NK-92 (cell line): ENCODE measurements around the gene RSPRY1.
"Not testable (repeated sequence)": the region's sequence is repeated elsewhere in the genome, so short reads cannot be mapped to it uniquely, and the experiment has no call there.

Source experiments
- DNase-seq: peaks from one replicate; lab custom pipeline; 2025; ENCODE audit not compliant: unreplicated experiment; lab: John Stamatoyannopoulos, UW

The RSPRY1 gene

GRCh38 chr16:57252148-57252721 lies 66.1 kb downstream of the RSPRY1 start:
- DNase-seq, result no peak

GRCh38 chr16:57253466-57253865 lies 67.3 kb downstream of the RSPRY1 start:
- no peak for DNase-seq

GRCh38 chr16:57255686-57256415 lies 69.7 kb downstream of the RSPRY1 start:
- no peak for DNase-seq

DNA sequence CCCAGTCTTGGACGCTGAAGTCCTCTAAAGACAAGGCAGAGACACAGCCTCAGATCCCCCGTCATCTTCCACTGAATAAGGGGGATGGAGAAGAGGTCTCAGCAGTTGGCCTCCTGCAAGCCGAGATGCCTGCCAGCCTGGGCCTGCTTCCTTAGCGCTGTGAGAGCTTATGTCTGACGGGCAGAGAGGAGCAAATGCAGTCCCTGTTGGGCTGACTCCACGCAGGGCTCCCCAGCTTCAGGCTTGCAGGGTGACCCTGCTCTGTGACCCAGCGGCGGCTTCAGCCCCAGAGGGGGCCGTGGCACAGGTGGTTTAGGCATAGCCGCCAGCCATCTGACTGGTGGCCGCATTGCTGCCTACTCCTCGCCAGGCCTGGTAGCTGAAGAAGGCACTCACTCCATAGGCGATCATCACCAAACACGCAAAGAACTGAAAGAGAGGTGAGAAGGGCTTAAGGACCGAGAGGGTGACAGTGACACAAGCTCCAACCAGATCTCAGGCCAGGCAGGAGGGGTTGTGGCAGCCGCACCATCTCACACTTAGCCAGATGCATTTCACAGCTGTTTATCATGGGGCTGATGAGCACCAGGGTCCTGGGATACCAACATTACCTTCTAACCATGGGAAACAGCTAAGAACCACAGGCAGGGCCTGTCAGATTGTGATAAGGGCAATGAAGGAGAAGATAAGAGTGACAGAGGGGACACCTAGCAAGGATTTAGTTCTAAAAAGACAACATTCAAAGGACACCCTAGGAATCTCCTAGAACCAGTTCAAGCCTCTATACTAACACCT lies 70.7 kb downstream of the RSPRY1 start:
- no peak for DNase-seq

DNA sequence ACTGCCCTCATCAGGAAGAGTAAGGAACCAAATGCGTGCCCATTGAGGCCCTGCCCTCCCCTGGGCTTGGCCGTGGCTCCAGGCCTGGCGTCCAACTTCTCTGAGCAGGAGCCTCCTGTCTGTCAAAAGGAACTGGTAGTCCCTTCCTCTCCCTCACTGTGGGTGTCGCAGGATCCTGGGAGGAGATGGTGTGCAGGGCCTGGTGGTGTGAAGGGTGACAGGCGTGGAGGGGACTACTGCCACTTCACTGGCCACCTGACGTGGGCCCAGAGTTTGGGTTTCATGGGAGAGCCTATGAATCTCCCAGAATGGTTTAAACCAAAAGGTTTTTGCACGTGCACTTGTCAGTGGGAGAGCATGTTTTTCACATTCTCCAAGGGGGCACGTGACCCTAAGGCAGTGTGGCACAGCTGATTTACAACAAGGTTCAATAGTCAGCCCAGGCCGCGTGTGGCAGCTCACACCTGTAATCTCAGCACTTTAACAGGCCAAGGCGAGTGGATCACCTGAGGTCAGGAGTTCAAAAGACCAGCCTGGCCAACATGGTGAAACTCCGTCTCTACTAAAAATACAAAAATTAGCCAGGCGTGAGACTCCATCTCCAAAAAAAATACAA lies 71.4 kb downstream of the RSPRY1 start:
- no peak for DNase-seq

- no peak for DNase-seq
These were observed 72.2 kb downstream of the RSPRY1 start for GRCh38 chr16:57258226-57258909.

GRCh38 chr16:57258910-57259475 lies 72.9 kb downstream of the RSPRY1 start:
- DNase-seq, result no peak

DNA sequence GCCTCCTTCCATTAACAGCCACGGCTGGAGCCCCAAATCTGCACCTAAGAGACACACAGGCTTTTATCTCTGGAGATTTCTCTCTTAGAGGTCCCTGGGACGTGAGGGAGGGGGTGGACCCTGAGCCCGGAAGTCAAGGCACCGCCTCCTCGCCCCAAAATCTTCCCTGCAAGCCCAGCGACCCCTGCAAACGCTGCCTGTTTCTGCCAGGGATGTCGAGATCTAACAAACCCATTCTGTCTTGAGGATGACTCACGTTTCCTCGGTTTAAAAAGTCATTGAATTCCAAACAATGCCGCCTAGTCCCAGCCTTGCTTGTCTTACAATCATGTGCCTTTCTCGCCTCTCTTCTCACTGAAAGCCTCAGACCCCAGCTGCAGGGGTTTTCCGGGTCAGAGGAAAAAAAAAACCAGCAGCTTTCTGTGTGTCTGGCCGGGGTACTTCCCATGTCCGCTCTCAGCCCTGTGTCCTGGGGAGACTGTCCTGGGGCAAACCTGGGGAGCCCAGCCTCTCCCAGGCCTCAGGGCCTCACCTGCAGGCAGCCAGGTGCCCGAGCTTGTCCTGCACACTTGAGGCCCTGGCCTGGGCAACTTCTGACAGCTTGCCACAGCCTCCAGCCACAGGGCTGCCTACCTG lies 74.3 kb downstream of the RSPRY1 start:
- no peak for DNase-seq

DNA sequence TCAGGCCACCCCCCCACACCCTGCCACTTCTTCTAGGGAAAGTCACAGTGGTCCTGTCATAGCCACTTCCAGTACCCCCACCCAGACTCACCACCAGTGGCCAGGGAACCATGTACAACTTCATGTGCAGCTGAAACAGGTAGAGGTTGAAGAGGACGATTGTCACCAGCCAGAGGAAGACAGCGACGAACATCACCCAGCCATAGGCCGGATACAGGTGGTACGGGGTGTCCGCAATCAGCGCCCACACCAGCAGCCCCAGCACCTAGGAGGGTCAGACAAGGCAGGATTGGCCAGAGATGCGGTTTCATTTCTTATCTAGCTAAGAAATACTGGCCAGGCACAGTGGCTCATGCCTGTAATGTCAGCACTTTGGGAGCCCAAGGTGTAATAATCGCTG lies 75.7 kb downstream of the RSPRY1 start:
- DNase-seq, result no peak

GRCh38 chr16:57262841-57263540 lies 76.9 kb downstream of the RSPRY1 start:
- DNase-seq, result no peak

GRCh38 chr16:57263541-57264351 lies 77.6 kb downstream of the RSPRY1 start:
- DNase-seq, result no peak

DNA sequence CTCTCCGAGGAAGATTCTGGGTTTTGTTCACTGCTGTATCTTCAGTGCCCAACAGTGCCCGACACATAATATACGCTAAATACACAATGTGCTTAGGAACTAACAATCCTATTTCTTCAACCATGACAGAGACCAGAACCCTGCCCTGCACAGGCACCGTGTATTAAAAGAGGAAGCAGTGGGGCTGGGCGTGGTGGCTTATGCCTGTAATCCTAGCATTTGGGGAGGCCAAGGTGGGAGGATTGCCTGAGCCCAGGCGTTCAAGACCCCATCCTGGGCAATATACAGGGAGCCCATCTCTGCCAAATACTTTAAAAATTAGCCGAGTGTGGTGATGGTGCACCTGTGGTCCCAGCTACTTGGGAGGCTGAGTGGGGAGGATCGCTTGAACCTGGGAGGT lies 78.3 kb downstream of the RSPRY1 start:
- no peak for DNase-seq

- no peak for DNase-seq
These were observed 78.8 kb downstream of the RSPRY1 start for GRCh38 chr16:57264950-57265371.

DNA sequence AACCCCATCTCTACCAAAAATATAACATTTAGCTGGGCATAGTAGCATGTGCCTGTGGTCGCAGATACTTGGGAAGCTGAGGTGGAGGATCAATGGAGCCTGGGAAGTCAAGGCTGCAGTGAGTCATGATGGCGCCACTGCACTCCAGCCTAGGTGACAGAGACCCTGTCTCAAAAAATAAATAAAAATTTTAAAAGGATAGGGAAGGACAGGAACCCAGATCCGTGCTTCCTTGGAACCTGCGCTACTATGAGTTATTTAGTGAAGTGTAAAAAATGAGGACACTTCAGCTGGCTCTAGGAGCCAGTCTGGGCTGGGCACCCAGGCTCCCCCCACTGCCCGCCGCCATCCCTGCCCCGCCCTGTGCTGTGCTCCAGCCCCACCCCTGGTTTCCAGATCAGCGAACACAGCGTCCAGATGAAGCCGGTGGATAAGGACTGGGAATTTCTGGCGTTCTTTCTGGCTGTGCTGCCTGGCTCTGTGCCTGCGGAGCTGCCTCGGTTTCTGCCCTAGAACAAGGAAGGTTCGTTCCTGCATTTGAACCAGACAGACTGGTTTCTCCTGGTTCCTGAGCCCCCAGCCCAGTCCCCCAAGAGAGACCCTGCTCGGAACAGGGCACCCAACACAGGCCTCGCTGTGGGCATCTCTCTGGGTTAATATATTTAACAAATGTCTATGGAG lies 79.9 kb downstream of the RSPRY1 start:
- DNase-seq, result no peak

GRCh38 chr16:57266531-57267260 lies 80.6 kb downstream of the RSPRY1 start:
- DNase-seq, result no peak

- not testable (repeated sequence) for DNase-seq
These were observed 81.2 kb downstream of the RSPRY1 start for GRCh38 chr16:57267343-57267742.
